Activated T-helper 1 cell treated with anti-CD3 and anti-CD28 coated beads, Interleukin-2, amount 50 U/mL, for 16 hours (primary cell): ENCODE results near the gene IHH.
A peak's percentile ranks its signal among the peaks of the same experiment; 100 is the strongest.

Experiments
- DNase-seq, 2 donors: peaks; one replicate each; pipeline ENCODE4 v3.0.0-alpha.2; 2020; ENCODE audit warnings: low read depth in 1 of 2, low spot score in 1 of 2

The IHH gene

GRCh38 chr2:219076253-219076652 is 15.5 kb upstream of the IHH start:
- DNase-seq = no peak

DNA sequence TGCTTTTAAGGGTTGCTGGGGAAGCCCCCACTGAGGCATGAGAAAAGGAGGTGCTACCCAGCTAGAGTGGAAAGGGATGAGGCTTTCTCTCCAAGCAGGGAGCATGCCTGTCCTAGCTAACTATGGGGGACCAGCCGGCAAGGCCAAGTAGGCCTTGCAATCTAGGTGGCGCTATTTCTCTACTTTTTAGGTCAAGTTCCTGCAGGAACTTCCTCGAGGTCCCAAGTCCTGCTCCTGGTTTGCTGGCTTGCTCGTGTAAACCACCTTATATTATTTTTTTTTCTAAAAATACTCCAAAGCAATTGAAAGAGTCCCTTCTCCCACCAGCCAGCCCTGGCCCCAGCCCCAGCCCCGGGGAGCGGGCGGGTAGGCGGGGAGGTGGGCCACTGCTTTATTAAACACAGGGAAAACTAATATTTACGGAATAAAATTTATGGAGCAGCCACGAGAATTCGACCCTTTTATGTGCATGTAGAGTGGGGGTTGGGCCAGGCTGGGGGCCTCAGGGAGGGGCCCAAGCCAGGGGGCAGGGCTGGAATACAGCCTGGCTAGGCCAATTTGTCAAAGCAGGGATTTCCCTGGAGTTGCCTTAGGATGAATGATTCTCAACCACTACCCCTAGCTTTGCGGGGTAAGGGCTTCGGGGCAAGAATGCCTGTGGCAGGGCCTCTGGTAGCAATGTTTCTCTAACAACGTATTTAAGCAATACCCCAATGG is 12.8 kb upstream of the IHH start:
- DNase-seq = no peak

DNA sequence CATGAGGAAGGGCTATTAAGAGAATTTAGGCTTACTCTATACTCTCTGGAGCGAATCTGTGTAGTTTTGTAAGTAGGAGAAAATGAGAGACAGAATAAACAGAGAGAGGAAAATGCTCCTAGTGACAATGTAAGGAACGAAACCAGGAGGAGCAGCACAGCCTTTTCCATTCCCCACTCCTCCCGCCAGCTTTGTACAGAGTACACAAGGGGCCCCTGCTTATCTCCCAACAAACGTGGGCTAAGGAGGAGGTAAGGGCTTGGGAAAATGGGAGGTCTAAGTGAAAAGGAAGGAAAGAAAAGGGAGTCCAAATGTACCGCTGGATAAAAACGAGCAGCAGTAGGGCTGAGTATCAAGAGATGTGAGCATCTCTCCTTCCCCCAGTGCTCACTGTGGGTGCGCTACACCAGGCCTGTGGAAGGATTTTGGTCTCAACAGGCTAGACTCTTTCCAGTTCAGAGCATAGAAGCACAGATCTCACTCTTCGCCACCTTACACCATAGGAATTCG is 12.1 kb upstream of the IHH start:
- DNase-seq = no peak

GRCh38 chr2:219071131-219071816 is 10.6 kb upstream of the IHH start:
- no peak for DNase-seq

DNA sequence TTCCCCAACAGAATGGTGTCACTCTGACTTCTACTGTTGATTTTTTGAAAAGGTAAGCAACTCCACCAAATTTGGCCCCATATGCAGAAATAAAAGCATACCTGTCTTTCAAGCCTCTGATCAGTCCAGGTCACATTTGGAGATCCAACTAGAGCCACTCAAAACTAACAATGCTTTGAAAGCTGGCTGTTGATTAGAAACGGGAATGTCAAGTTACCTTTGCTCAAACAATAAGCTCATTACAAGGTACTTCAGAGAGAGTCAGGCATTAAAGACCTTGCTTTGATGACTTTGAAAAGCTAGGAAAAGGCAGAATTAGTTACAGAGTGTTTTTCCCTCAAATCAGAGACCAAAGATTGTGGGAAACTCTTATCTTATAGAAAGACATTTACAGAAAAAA is 4.8 kb upstream of the IHH start:
- no peak for DNase-seq

DNA sequence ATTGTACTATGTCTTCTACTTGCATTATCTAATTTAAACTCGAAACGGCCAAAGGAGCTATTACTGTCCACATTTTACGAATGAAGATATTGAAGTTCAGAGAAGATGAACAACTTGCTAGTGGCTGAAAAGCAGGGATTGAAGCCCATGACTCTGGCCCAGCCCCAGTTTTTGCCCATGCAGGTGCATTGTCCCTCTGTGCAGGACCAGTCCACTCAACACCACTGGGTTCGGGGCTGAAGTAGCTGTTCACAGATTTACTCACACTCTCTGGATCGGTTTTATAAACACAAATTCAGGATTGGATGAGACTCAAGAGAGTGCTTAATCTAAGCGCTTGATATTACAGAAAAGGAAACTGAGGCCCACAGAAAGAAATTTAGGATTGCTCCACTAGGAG is 1.4 kb upstream of the IHH start:
- no peak for DNase-seq

GRCh38 chr2:219059725-219060682 is 717 bp downstream of the IHH start:
- DNase-seq = no peak

- no peak for DNase-seq
Measured at GRCh38 chr2:219059375-219059724, 1.4 kb downstream of the IHH start.

DNA sequence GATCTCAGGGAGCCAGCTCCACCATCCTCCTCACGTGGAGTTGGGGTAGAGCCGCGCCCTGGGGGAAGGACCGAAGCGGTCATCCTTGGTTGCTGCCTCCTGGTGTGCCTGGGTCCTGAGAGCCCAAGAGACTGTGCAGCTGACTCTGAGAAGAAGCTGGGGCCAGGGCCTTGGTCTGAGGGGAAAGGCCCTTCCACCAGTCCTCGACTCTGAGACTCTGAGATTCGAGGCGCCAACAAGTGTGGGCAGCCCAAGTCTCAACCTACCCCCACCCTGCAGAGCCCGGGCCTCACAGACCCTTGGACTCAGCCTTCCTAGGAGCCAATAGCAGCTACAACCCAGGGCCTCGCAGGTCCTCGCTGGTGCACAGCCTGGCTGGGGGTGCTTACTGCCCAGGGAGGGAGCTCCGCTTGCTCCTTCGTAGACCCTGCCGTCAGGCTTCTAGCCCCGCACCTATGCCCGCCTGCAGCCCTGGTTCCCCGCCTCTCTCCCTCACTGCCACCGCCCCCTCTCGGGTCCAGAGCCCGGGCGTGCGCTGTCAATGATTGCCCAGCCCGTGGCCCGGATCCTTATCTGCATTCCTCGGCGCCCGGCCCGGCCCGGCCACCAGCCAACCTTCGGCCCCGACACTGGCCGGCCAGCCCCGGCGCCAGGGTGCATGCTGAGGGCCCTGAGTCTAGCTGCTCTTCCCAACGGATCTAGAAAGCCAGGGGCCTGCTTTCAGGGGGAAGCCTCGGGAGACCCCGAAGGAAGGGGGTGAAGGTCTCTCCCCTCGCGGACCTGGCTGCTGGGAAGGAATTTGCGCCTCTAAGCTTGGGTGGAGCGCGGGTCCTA is 2.0 kb downstream of the IHH start:
- no peak for DNase-seq

GRCh38 chr2:219057709-219058540 is 2.8 kb downstream of the IHH start:
- DNase-seq = peak; percentile 51 to 54

GRCh38 chr2:219056896-219057708 is 3.6 kb downstream of the IHH start:
- DNase-seq = no peak

GRCh38 chr2:219056176-219056895 is 4.4 kb downstream of the IHH start:
- no peak for DNase-seq

GRCh38 chr2:219054956-219055903 is 5.5 kb downstream of the IHH start:
- DNase-seq = no peak

GRCh38 chr2:219049282-219049681 is 11.4 kb downstream of the IHH start:
- no peak for DNase-seq

GRCh38 chr2:219045937-219046550 is 14.7 kb downstream of the IHH start:
- DNase-seq = no peak

GRCh38 chr2:219042750-219043149 is 18.0 kb downstream of the IHH start:
- DNase-seq = no peak

DNA sequence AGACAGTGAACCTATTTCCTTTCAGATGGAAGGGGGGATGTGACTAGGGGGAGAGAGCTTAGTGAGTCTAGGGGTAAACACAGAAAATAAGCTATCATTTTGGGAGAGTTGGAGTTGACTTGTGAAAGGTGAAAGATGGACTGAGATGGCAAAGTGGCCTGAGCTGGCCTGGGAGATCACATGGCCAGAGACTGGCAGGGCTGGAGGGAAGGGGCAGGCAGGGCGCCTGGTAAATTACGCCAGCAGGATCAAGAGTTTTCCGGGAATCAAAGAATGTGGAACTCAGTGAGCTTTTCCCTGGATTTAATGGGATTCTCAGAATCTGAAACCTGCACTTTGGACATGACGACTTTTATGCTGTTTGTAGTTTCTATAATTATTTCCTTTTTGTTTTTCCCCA is 18.6 kb downstream of the IHH start:
- no peak for DNase-seq
